GM19397 (cell line): ENCODE measurements around the gene DNAH17.
"Not testable (repeated sequence)": the region's sequence is repeated elsewhere in the genome, so short reads cannot be mapped to it uniquely, and the experiment has no call there.

ENCODE experiments used
- ATAC-seq: cut with Tn5 transposase; IDR thresholded peaks from one replicate; pipeline ENCODE4 v1.9.1; 2021; ENCODE audit warnings: mild to moderate bottlenecking, moderate library complexity; ENCODE audit not compliant: unreplicated experiment

The DNAH17 gene

DNA sequence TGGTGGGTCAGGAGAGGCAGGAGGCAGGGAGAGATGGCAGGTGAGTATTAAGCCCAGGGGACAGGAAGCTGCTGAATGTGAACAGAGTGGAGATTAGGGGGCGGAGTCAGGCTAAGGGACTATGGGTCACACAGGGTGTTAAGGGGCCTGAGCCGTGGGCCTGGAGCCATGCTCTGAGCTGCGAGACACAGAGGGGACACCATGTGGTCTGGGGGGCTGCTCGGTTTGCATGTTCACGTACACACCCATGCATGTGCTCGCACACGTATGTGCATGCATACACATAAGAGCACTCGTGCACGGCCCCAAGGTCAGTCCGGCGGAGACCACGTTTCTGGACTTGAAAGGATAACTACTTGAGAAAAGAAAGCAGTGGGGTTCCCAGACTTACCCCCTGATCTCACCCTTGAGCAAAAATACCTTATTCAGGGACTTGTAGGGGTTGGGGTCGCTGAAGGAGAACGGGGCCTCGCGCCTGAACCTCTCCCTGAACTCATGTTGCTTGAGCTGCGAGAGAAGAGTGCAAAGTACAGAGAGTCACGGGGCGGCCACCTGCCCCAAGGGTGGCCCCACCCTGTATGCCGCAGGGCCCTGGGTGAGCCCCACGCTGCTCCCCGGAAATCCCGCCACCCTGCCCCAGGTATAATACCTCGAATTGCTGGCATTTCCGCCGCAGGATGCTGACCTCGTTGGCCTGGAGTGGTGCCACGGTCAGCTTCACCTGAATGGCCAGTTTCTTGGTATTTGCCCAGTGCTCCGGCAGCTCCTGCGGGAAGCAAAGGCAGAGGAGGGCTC, 50.8 kb downstream of the DNAH17 start:
- no peak for ATAC-seq

DNA sequence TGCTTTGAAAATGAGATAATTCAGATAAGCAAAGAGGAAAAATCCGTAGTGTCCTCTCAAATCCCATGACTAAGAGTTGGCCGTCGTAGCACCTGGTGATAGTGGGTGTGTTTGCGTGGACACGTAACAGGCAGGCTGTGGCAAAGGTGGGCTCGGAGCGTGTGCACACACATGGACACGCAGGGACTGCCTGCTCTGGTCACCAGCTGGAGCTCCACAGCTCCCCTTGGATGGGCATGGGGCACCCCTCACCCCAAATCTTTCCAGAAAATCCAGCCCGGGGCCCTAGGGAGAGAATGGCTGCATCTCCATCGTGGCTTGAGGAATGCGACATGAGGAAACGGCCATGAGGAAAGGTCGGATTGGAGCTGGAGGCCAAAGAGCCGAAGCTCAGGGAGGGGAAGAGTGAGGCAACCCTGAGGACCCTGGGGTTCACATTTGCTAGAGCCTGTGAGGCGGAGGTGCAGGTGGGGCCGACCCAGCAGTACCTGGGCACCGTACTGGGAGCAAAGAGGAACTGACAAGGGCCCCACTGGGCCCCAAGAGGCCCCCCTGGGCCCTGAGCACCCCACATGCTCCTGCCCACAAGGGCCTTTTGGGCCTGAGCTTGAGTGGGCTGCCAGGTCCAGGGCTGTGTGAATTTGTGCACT, 51.6 kb downstream of the DNAH17 start:
- no peak for ATAC-seq

DNA sequence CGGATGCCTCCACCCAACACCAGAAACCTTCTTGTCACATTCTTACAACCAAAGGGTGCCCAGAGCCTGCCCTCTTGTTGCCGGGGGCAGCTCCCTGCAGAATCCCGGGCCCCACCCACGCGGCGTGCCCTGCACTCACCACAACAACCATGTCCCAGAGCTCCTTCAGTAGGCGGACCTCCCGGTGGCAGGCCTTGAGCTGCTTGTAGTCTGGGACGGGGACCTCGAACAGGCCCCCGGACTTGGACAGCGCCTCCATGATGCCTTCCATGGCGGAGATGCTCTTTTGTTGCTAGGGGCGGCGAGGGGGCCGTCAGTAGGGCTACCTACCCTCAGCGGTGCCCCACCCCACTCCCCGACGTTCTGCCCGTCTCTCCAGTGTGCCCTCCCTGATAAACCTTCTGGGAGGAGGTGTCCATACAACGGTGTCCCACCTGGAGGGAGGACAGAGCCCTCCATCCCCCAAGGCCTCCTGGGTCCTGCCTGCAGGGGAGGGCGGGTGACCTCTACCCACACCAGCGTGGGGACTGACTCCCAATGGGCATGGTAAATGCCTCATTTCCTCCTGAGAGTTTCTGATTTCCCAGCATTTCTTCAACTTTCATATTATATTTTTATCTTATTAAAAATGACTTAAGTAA, 52.2 kb downstream of the DNAH17 start:
- ATAC-seq, result no peak

DNA sequence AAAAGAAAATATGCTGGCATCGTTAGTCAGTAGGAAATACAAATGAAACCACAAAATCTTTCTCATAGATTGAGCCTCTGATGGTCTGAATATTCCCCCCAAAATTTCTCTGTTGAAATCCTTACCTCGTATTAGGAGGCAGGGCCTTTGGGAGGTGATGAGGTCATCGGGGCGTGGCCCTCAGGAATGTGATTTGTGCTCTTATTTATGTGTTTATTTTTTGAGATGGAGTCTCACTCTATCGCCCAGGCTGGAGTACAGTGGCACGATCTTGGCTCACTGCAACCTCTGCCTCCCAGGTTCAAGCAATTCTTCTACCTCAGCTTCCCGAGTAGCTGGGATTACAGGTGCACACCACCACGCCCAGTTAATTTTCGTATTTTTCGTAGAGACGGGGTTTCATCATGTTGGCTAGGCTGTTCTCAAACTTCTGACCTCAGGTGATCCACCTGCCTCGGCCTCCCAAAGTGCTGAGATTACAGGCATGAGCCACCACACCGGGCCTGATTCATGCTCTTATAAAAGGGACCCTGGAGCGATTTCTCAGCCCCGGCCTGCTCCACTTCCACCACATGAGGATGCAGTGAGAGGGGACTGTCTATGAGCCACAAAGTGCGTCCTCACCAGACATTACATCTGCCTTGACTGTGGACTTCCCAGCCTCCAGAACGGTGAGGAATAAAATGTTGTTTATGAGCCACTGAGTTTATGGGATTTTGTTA, 53.1 kb downstream of the DNAH17 start:
- ATAC-seq, result no peak

DNA sequence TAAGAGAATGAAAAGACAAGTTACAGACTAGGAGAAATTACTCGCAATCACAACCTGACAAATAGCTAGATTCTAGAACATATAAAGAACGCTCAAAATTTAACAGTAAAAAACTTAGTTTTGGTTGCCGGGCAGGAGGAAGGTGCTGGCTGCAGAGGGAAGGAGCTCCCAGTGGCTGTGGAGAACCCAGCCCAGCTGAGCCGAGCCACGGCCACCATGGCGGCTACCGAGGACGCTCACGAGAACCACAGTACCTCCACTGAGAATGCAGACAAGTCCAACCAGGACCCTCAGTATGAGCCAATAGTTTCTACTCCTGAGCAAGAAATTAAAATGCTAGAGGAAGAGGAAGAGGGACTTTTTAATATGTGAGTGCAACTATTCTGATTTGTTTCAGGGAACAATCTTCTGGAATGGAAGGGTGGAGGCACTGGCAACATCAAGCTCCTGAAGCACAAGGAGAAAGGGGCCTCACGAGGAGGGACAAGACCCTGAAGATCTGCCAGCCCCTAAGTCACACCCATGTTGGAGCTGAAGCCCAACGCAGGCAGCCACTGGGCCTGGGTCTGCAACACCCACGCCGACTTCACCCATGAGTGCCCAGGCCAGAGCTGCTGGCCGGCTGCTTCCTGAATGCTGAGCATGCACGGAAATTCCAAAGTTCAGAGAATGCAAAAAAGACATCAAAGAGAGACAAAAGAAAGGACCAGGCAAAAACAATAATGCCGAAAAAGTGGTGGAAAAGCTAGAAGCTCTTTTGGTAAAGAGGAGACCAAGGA, 55.0 kb downstream of the DNAH17 start:
- ATAC-seq, result no peak

DNA sequence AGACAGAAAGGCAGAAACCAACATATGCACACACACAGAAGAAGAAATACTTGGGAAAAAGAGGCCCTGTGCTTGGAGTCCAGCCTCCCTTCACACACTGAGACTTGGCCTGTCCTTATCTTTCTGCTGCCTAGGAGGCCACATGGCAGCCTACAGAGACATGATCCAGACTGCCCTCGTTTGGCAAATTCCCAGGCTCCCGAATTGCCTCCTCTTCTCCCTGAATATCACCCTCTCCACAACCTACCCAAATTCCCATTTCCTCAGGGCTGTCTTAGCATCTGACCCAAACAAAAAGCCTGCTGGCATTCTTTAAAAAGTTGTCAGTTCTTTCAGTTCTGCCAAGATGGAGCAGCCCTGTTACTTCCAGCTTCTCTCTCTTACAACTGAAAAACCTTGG, 59.8 kb downstream of the DNAH17 start:
- no peak for ATAC-seq

DNA sequence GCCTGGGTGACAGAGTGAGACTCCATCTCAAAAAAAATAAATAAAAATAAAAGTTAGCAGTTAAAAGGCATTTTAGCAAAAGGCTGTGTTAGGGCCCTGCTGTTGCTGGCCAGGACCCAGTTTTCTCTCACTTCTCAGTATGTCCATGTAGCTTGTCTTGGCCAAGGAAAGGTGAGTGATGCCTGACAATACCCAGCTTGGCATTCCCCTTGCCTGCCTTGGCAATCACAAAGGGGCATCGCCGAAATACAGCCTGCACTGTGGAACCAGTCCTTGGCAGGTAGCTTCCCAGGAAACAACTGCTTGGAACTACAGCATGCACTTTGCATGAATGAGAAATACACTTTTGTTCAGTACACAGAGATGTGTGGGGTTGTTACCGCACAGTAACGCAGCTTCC, 61.7 kb downstream of the DNAH17 start:
- no peak for ATAC-seq

DNA sequence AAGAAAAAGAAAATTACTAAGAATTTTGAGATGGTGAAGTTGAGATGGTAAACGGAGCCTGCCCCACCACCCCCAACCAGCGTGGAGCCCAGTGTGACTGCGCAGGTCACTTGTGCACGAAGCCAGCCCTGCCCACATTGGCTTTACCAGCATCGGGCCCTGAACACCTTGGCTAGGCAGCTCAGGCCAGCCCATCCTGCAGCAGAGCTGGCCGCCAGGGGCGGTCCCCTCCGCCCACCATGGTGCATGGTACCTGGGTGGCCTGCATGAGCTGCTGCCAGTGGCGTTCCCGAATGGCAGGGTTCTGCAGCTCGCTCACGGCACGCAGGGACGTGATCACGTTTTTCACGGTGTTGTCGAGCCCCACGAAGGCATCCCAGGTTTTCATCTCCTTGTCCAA, 62.7 kb downstream of the DNAH17 start:
- no peak for ATAC-seq

DNA sequence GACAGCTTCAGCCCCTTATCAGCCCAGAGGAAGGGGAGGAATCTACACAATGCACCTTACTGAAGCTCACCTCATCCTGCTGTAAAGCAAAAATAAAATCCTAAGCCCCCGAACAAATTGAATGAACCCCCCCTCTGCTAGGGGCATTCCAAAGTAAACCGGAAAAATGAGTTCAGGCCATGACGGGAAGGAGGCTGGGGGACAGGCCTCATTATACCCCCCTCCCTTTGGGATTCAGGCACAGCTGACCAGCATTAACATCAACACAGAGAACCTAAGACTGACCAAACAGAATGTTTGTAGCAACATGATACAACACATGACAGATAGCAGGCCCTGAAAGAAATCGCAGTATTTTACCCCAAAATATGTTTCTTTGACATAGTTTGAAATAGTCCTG, 64.2 kb downstream of the DNAH17 start:
- no peak for ATAC-seq

DNA sequence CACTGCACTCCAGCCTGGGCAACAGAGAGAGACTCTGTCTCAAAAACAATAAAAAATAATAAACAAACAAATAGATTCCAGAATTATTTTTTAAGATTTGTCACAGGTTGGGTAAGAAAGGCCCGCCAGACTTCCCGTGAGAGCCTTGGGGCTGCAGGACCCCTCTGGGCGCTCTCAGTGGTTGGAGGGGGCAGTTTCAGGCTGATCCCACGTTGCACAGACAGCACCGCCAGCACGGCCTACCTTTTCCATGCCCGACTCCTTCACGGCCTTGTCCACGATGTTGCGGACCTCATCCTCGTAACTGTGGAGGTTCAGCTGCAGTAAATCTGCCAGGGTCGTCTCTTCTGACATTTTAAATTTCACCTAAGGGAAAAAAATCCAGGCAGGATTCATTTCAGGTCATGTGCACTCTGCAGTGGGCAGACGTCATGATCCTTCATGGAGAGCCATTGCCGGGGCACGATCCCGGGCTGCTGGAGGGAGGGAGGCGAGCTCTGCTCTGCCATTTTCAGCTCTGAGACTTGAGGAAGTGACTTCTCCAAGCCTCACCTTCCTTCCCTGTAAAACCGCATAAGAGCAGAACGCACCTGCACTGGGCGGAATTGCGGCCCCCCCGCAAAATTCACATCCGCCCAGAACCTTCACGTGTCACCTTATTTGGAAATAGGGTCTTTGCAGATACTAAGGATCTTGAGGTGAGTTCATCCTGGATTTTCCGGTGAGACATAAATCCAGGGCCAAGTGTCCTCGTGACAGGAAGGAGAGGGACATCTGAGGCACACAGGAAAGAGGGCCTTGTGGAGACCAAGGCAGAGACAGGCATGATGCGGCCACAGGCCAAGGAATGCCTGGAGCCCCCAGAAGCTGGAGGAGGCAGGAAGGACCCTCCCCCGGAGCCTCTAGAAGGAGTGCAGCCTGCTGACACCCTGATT, 66.8 kb downstream of the DNAH17 start:
- ATAC-seq, result no peak

DNA sequence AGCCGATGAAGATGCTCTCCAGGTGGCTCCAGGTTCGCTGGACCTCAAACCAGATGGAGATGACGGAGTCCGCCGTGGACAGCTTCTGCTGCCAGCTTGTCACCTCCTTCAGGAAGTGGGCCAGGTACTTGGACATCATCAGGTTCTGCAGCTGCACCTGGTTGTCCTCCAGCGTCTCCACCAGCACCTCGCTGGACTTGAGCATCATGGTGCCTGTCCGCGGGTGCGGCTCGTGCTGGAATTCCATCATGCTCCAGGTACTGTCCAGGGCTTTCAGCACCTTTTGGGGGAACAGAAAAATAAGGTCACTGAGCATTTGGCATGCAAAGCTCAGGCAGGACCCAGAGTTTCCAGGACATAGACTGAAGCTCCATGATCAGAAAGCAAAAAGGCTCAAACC, 69.7 kb downstream of the DNAH17 start:
- no peak for ATAC-seq

DNA sequence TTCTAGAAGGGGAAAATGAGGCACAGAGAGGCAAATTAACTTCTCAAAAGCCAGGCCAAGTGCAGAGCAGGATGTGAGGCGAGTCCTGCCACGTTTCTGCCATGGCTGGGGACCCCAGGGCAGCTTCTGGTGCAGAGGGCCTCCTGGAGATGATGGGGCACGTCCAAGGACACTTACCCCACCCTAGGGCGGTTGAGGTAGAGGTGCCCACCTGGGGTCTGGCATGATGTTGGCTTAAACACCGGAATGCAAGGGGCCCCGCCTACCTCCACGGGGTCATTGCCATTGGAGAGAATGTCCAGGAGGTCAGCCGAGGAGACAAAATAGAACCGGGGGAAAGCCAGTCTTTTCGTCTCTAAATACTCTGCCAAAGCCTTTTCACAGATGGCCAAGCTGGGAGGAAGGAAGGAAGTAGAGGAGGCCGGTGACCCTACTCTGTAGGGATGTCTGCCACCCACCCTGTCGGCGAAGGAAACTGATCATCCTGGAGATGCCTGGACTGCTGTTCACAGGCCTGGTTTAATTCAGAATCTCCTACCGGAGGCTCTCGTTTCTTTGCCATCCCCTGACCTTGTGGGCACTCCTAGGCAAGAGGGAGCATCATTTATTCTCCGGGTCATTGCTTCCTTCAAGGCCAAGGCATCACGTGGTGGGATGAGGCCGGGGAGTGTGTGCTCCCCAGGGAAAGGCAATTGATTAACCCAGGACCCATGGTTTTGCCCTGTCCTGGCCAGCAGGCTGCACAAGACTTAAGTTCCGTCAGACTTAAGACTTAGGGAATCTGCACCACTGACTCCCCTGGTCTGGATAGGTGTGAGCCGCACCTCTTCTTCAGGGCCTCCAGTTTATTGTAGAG, 70.5 kb downstream of the DNAH17 start:
- ATAC-seq, result no peak

DNA sequence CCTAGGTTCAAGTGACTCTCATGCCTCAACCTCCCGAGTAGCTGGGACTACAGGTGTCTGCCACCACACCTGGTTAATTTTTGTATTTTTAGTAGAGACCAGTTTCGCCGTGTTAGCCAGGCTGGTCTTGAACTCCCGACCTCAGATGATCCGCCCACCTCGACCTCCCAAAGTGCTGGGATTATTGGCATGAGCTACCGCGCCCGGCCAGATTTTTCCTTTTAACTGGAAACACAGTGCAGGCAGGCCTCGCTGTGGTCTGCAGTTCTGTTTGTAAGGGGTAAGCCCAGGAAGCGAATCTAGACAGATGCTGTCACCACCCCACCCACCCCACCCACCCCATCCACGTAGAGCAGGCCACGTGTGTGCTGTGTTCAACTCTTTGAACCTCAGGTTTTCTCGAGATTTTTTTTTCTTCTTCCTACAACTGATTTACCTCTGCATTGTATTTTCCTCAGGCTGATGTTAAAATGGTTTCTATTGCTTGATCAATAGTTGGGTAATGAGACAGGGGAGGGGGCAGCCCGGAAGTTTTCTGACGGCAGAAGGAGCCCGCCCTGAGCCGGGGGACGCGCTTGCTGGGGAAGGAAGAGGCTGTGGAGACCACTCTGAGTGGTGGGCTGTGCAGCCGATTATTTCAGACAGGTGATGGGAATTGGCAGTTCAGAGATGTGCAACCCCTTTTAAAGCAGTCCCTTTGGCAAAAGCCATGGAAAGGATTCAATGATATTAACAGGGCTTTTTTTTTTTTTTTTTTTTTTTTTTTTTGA, 72.9 kb downstream of the DNAH17 start:
- no peak for ATAC-seq

DNA sequence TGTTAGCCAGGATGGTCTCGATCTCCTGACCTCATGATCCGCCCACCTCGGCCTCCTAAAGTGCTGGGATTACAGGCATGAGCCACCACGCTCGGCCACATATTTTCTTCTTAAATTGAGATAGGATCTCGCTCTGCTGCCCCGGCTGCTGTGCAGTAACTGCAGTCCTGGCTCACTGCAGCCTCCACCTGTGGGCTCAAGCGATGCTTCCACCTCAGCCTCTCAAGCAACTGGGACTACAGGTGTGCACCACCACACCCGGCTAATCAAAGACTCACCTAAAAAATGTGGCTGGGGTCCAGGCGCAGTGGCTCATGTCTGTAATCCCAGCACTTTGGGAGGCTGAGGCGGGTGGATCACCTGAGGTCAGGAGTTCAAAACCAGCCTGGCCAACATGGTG, 73.8 kb downstream of the DNAH17 start:
- ATAC-seq, result not testable (repeated sequence)

DNA sequence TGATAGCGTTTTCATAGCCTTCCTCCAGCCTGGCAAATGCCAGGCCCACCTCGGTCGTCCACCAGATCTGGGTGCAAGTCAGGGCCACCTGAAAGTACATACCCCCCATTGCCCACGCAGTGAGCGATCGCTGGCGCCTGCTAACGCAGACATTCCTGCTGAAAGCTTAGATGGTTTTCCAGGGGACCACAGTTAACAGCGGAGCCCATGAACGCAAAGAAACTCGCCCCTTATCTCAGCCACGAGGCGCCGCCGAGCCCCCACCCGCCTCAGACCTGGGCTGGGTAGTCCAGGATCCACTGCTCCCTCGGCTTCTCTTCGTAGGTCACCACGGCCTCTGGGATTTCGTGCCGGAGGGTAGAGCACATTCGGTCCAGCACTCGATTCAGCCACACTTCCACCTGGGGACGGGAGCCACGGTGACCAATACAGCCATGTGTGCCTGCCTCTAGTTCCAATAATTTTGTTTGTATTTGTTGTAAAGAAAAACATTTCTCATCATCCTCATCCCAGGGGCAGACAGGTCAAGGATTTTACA, 74.5 kb downstream of the DNAH17 start:
- ATAC-seq, result no peak

DNA sequence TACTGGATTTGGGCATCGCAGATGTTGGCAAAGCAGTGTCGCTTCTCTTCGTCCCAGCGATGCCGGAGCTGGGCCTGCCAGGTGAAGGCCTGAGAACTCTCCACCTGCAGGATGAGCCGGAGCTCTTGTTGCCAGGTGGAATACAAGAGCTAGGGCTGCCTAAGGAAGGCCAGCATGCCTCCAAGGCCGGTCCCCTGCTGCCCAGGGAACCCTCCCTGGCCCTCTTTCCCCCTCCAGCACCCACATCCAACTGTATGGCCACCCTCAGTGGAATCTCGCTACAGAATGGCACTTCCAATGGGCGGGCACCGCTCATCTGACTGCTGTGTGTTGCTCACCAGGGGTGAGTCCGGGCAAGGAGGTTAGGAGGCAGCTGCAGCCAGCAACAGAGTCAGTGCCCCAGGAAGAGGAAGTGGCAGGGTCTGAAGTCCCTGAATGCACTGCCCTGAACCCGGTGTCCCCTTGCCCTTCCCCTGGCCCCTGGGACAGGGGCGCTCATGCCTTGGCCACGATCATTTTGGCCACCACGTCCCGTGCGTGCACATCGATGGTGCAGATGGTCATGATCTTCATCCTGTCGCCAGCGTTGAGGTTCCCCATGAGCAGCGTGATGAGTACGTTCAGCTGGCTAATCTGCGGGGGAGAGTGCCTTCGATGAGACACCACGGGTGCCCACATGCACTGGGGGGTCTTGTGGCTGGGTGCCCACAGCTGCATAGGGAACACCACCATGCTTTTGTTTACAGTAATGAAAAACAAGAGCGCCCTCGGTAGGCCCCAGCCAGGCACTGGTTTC, 75.8 kb downstream of the DNAH17 start:
- ATAC-seq, result no peak

DNA sequence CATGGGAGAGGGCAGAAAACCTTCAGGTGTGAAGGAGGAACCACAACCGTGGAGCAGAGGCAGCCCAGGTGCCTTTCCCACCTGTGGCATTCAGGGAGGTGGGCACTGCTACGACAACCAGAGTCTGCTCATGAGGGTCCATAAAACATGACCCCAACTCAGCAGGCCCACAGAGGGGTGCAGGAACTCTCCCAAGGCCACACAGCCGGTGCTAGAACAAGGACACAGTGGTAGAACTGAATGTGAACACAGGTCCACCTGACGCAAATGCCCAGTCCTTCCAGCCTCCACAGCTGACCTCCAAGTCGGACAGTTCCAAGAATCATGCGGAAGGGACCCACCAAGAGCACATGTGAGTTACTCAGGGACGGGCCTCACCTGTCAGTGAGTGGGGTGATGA, 76.4 kb downstream of the DNAH17 start:
- ATAC-seq, result no peak
